HL-60 (cell line): ENCODE results near the gene ZNG1F.
"Not testable (repeated sequence)": the region's sequence is repeated elsewhere in the genome, so short reads cannot be mapped to it uniquely, and the experiment has no call there.

Experiments
- CTCF ChIP-seq: IDR thresholded peaks from one replicate; pipeline ENCODE4 v1.5.1; 2011; ENCODE audit warnings: low read length, control low read depth, inconsistent platforms; ENCODE audit not compliant: insufficient read depth
- GABPA ChIP-seq: IDR thresholded peaks from 2 replicates; pipeline ENCODE4 v1.6.1; 2012; ENCODE audit warnings: low read depth
- POLR2AphosphoS5 ChIP-seq: IDR thresholded peaks from 2 replicates; pipeline ENCODE4 v1.6.1; 2012; ENCODE audit warnings: low read depth
- REST ChIP-seq: IDR thresholded peaks from 2 replicates; pipeline ENCODE4 v1.6.1; 2012; ENCODE audit warnings: low read depth; ENCODE audit not compliant: insufficient replicate concordance
- SPI1 ChIP-seq: IDR thresholded peaks from 2 replicates; pipeline ENCODE4 v1.6.1; 2012; ENCODE audit warnings: low read depth, mild to moderate bottlenecking, borderline replicate concordance

- not testable (repeated sequence) for TF ChIP-seq CTCF, GABPA, POLR2AphosphoS5, REST, SPI1
Observed at GRCh38 chr9:41082358-41082757, 106.8 kb downstream of the ZNG1F start.
